Stimulated activated CD8-positive, alpha-beta memory T cell treated with anti-CD3 and anti-CD28 coated beads, Interleukin-15, amount 100 ng/mL, for 24 hours (primary cell): ENCODE measurements around the gene FBL.
A peak's percentile ranks its signal among the peaks of the same experiment; 100 is the strongest.
"Not testable (repeated sequence)": the region's sequence is repeated elsewhere in the genome, so short reads cannot be mapped to it uniquely, and the experiment has no call there.

Experiments used
- DNase-seq: peaks from one replicate; pipeline ENCODE4 v3.0.0-alpha.2; 2020; ENCODE audit warnings: low read depth

FBL gene

DNA sequence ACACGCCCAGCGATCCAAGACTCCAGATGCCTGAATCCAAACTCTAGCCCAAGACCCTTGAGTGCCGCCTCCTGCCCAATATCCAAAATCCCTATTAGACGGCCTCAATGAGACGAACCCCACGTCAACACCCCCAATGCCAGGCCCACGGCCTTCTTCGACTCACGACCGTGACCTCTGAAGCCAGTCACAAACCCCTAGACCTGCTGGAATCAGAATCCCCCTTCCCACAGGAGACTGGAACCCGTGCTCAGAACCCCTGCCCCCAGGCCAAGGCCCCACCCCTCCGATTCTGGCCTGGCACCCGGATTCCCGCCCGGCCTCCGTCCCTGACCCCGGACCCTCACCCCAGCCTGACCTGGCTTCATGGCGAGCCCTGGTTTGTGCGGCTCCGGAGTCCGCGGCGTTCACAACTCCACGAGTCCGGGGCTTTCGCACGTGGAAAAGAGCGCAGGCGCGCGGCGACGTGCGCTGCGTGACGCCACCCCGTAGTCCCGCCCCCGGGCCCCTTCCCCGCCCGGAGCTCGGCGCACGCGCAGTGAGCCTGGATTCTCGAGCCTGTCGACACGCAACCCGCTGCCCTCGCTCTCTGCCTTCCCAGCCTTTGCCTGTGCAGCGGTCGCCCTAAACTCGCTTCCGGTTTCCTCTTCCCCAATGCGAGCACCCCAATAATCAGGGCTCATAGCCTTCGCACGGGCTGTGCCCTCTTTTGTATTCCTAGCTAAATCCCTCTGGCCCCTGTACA, at the start of gene FBL:
Gene FBL, minus strand, starts transcription at position 447 of the 745 bp plus-strand sequence. Its CDS starts 79 bp downstream, at position 368.
- DNase-seq = peak; percentile 98

GRCh38 chr19:39895096-39895495, 48.9 kb upstream of the FBL start:
- not testable (repeated sequence) for DNase-seq

DNA sequence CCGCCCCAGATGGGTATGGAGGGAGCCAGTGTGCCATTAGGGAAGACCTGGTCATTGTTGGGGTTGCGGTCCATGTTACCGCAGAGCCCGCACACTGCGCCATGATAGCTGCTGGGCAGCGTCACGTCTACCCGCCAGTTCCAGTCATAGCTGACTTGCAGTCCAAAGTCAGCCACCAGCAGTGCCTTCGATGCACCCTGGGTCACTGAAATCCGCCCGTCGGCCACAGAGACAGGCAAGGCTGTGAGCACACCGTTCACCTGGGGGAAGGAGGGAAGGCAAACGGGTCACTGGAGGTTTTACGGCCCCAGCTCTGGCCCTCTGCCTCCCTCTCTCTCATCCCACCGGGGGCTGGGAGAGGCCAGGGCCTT, 48.0 kb upstream of the FBL start:
- DNase-seq = not testable (repeated sequence)

GRCh38 chr19:39893366-39894235, 47.4 kb upstream of the FBL start:
- DNase-seq = not testable (repeated sequence)

DNA sequence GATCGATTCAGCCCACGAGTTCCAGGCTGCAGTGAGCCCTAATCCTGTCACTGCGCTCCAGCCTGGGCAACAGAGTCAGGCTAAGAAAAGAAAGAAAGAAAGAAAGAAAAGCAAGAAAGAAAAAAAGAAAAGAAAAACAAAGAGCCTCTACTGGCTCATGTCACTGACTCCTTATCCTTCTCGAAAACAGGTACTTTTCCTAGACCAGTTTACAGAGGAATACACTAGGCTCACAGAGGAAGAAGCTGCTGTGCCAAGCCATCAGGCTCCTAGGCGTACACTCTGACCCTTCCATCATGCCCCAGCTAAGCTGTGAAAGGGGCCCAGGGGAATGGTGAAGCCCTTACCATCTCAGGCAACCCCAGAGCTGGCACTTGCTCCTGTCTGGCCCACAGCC, 46.3 kb upstream of the FBL start:
- not testable (repeated sequence) for DNase-seq

DNA sequence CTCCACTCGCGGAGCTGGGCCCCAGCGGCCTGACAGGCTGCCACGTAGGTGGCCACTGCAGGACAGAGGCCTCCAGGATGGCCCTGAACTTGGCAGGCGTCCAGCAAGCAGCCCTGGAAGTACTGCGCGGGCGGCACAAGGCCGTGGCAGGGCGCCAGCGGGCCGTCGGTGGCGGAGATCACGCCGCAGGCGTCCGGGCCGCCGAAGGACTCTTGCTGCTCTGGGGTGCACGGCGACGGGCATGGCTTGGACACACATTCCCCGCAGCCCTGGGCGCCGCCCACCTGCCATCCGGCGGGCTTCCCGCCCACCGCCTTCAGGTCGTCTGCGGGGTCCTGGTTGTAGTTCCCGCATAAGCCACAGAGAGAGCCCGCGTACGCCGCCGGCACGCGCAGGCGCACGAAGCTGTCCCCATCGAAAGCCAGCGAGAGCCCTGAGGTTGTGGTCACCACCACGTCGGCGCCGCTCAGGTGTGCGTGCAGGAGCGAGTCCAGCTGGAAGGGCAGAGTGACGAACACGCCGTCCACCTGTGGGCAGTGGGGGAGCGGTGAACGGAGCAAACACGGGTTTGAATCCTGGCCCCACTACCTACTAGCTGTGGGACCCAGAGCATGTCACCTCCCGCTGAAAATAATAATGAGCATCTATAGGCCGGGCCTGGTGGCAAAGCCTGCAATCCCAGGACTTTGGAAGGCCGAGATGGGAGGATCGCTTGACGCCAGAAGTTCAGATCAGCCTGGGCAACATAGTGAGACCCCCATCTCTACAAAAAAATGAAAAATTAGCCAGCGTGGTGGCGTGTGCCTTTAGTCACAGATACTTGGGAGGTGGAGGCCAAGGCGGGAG, 45.7 kb upstream of the FBL start:
- DNase-seq = not testable (repeated sequence)

- no peak for DNase-seq
These were observed 44.8 kb upstream of the FBL start for GRCh38 chr19:39890755-39891551.

GRCh38 chr19:39889872-39890754, 43.9 kb upstream of the FBL start:
- not testable (repeated sequence) for DNase-seq

DNA sequence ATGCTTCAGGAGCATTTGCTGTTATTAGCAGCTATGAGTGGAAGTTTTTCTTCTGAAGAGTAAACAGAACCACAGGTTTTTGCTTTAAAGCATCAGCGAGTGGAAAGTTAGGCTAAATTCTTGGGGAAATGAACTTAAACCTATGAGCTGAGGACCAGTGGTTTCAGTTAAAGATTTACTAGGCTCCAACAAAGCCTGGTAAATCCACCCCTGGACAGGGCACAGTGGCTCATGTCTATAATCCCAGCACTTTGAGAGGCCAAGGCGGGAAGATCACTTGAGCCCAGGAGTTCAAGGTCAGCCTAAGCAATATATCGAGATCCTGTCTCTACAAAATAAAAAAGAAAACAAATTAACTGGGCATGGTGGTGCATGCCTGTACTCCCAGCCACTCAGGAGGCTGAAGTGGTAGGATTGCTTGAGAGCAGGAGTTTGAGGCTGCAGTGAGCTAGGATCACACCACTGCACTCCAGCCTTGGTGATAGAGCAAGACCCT, 41.3 kb upstream of the FBL start:
- DNase-seq = not testable (repeated sequence)

- not testable (repeated sequence) for DNase-seq
These were observed 39.8 kb upstream of the FBL start for GRCh38 chr19:39885821-39886554.

DNA sequence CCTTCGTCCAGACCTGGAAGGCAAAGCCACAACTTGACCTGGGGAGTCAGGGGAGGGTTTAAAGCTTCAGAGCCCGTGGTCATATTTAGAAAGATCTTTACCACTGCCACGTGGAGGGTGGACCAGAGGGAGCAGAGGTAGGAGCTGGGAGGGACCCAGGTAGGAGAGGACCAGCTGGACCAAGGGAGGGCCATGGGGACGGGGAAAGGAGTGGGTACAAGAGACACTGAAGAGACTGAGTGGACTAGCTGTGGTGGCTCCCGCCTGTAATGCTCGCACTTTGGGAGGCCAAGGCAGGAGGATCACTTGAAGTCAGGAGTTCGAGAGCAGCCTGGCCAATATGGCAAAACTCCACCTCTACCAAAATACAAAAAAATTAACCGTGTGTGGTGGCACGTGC, 38.5 kb upstream of the FBL start:
- not testable (repeated sequence) for DNase-seq

DNA sequence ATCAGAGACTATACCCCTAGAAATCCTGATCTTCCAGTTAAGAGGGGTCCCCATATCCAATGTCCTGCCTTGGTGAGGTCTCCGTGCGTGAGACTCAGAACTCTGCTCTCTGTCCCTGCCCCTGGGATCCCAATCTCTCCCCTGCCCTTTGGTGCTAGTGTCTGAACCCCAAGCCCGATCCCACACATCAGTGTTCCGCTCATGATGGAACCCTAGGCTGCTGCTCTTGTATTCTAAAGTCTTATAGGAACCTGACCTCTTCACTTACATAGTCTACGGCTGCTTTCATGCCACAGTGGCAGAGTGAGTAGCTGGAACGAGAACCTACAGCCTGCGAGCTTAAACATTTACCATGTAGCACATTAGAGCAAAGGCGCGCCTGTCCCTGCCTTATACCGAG, 36.5 kb upstream of the FBL start:
- DNase-seq = not testable (repeated sequence)

GRCh38 chr19:39881495-39882110, 35.4 kb upstream of the FBL start:
- not testable (repeated sequence) for DNase-seq

DNA sequence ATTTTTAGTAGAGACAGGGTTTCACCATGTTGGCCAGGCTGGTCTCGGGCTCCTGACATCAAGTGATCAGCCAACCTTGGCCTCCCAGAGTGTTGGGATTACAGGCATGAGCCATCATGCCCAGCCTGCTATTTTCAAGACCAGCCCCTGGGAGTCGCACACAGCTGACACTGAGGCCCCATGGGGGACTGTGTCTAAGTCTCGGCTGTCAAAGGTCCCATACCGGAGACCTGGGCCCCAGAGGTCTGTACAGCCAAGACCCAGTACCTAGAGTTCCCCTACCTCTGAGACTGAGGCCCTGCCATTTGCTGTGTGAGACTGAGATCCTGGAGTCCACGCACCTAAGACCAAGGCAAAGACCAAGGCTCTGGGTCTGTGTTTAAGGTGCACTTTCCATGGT, 34.1 kb upstream of the FBL start:
- DNase-seq = not testable (repeated sequence)

DNA sequence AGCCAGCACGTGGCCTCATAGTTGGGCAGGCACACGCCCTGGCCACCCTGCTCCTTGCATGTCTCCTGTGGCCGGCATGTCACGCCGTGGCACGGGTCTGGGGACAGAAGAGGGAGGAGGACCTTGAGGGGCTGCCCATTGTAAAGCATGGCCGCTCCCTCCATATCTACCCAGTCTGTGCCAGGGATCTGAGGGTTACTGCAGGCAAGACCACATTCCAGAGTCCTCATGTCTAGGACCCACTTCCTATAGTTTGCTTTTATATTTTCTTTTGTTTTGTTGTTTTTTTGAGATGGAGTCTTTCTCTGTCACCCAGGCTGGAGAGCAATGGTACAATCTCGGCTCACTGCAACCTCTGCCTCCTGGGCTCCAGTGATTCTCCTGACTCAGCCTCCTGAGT, 33.6 kb upstream of the FBL start:
- not testable (repeated sequence) for DNase-seq

DNA sequence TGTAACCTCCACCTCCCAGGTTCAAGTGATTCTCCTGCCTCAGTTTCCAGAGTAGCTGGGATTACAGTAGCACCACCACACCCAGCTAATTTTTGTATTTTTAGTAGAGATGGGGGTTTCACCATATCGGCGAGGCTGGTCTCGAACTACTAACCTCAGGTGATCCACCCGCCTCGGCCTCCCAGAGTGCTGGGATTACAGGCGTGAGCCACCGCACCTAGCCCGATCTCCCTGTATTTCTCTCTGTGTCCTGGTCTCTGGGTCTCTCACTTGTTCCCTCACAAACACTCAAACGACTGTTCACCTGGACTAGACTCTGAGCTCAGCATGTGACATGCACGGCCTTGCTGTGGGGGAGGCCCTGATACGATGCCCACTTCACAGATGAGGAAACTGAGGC, 32.7 kb upstream of the FBL start:
- not testable (repeated sequence) for DNase-seq

DNA sequence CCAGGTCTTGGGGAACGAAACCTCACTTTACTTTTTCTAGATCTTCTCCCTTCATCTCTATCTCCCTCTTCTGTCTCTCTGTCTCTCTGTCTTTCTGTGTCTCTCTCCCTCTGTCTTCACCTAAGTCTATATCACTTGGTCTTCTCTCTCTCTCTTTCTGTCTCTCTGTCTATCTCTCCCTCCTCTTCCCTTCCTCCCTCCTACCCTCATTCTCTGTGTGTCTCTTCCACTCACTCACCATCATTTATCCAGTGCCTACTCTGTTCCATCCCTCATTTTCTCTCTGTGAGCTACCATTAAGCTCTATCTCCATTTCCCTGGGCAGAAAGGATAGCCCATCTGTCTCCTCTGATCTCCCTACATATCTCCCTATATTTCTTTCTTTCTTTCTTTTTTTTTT, 32.2 kb upstream of the FBL start:
- no peak for DNase-seq

GRCh38 chr19:39877982-39878381, 31.8 kb upstream of the FBL start:
- DNase-seq = not testable (repeated sequence)

DNA sequence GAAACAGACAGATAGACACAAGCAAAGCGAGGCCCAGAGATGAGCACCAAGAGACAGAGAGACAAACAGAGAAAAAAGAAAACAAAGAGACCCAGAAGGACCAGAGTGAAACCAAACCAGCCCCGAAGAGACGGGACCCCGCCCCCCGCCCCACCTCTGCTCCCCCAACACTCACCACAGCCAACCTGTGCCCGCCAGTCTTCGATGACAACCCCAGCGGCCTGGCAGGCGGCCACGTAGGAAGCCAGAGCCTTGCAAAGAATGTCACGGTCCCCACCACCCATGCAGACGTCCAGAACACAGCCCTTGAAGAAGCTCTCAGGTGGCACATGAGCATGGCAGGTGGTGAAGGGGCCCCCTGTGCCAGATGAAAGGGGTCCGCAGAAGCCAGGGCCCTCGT, 31.3 kb upstream of the FBL start:
- DNase-seq = not testable (repeated sequence)
